GM18868 (cell line): Measurements from ENCODE around the gene NAGA.

ENCODE experiments used
- ATAC-seq: cut with Tn5 transposase; IDR thresholded peaks from one replicate; pipeline ENCODE4 v1.9.1; 2021; ENCODE audit warnings: mild to moderate bottlenecking, moderate library complexity; ENCODE audit not compliant: unreplicated experiment

The NAGA gene

DNA sequence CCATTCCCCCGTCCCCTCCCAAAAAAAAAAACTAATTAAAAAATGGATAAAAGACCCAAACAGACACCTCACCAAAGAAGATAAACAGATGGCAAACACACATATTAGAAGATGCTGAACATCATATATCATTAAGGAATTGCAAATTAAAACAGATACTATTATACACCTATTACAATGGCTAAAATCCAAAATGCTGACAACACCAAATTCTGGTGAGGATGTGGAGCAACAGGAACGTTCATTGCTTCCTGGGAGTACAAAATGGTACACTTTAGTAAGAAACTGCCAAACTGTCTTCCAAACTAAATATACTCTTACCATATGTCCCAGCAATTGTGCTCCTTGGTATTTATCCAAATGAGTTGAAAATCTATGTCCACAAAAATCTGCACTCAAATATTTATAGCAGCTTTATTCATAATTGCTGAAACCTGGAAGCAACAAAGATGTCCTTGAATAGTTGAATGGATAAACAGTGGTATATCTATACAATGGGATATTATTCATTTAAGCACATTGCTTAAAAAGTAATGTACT is 19.9 kb downstream of the NAGA start:
- ATAC-seq: no peak

DNA sequence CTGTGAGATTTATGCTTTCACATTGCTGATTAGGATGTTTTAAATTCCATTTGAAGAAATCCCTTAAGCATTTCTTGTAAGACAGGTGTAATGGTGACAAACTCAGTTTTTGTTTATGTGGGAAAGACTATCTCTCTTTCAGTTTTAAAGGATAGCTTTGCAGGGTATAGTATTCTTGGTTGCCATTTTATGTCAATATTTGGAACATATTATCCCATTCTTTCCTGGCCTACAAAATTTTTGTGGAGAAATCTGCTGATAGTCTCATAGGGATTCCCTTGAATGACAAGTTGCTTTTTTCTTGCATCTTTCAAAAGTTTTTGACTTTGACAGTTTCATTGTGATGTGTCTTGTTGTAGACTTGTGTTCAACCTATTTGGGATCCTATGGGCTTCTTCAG is 28.8 kb downstream of the NAGA start:
- ATAC-seq: no peak

DNA sequence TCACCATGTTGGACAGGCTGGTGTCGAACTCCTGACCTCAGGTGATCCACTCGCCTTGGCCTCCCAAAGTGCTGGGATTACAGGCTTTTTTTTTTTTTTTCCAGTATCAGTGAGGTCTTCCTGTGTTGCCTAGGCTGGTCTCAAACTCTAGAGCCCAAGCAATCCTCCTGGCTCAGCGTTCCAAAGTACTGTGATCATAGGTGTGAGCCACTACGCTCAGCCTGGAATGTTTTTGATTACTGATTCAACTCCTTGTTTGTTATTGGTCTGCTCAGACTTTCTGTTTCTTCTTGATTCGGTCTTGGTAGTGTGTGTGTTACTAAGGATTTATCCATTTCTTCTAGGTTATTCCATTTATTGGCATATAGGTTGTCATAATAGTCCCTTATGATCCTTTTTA is 31.3 kb downstream of the NAGA start:
- no peak for ATAC-seq

DNA sequence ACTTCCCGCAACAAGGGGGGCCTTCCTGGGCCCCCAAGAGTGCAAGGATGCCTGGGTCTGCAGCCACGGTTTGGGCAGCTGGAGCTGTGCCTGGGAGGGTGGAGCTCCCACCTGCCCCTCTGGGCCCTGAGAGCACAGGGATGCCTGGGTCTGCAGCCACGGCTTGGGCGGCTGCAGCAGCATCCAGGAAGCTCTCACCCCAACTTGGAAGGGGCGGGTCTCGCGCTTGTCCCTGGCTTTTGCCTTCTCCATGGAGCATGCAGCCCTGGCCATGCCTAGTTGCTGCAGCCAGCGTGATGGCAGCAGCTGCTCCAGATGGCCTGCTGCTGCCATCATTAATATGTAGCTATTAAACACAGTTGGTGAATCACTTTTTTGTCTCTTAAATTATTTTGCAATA is 35.4 kb downstream of the NAGA start:
- no peak for ATAC-seq

DNA sequence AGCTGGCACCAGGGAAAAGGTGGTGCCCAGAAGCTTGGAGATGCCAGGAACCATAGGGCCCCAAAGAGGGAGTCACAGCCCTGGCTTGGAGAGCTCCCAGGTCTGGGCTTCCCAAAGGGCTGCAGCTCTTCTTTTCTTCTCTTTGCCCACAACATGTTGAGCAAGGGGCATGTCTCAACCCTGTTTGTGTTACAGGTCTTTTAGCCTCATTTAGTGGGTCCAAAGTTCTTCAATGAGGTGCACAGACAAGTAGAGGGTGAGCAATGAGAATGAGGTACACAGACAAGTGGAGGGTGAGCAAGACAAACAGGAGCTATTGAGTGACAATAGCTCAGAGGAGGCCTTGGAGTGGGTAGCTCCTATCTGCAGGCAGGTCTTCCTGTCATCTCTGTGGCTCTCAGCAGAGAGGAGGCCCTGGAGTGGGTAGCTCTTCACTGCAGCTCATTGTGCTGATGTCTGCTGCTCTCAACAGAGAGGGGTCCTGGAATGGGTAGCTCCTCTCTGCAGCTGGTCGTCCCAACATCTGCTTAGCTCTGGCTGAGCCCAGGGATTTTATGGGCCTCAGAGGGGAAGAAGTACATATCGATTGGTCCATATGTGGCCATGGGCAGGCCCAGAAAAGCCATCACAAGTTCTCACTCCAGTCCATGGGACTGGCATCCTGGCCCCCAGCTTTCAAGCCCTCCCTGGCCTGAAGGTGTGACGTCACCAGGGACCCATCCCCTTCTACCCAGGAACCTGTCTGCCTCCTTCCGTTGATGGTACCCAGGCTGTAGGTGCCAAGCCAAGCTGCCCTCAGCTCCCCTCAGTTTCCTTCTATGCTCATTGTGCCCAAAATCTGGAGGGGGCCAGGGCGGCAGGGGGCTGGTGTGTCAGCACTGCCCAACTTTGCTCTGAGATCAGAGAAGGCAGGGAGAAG is 37.1 kb downstream of the NAGA start:
- ATAC-seq: no peak

DNA sequence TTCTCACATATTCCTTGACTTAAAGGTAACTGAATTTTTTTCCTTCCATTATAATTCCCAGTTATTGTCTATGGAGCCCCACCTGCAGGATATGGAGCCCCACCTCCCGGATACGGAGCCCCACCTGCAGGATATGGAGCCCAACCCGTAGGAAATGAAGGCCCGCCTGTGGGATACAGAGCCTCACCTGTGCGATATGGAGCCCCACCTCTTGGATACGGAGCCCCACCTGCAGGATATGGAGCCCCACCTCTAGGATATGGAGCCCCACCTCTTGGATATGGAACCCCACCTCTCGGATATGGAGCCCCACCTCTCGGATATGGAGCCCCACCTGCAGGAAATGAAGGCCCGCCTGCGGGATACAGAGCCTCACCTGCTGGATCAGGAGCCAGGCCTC is 43.9 kb downstream of the NAGA start:
- no peak for ATAC-seq

DNA sequence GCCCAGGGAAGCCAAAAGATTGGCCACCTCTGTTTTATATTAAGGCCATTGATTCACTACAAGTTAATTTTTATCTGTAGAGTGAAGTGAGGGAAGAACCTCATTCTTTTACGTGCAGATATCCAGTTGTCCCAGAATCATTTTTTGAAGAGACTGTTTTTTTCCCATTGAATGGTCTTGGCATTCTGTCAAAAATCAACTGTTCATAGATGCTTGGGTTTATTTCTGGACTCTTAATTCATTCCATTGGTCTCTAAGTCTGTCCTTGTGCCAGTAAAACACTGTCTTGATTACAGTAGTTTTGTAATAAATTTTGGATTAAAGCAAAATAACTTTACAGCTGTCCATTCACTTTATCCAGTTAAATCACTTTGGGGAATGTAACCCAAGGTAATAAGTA is 45.2 kb downstream of the NAGA start:
- ATAC-seq: no peak

DNA sequence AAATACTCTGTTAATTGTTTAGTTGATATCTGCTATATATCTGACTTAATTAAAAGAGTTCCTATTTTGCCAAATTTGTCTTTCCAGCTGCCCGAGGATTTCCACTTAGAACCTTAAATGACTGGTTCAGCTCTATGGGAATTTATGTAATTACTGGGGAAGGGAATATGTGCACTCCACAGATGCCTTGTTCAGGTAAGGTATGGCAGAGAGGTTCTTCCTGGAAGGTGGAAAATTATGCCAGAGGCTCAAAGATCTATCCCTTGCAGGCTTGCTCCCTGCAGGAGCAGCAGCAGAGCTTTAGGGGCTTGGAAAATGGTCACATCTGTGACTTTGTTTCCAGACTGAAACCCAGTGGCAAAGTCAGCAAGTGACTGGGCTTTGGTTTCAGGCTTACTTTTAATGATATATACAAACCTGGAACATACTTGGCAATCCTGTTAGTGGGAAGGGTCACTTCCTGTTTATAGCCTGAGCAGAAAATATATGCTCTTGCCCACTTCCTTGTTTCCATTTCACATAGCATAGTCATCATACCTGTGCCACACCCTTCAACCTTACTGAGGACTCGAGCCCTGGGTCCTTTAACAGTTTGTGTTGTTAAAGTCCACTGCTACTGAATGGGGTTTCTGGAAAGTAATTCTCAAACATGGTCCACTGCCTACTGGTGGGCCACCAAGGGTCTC is 48.3 kb downstream of the NAGA start:
- ATAC-seq: no peak

DNA sequence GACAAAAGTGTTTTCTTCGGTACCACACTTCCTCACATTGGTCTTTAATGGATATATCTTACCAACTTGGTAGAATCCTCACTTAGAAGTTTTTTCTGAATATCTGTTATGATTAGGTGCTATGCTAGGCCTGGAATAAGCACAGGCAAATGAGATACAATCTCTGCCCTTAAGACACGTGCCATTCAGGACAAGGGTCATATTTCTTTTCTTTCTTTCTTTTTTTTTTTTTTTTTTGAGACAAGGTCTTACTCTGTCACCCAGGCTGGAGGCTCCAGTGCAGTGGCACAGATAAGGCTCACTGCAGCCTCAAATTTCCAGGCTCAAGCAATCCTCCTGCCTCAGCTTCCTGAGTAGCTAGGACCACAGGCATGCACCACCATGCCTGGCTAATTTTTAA is 49.0 kb downstream of the NAGA start:
- ATAC-seq: no peak

DNA sequence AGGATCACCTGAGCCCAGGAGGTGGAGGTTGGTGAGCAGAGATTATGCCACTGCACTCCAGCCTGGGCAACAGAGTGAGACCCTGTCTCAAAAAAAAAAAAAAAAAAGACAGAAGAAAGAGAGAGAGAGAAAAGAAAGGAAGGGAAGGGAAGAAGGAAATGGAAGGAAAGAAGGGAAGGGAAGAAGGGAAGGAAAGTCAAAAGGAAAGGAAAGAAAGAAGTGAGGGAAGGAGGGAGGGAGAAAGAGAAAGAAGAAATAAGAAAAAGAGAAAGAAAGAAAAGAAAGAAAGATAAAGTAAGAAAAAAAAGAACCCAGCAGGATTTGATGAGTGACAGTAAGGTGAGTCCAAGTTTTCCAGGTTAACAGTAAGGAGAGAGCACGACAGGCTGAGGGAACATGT is 52.4 kb downstream of the NAGA start:
- no peak for ATAC-seq

DNA sequence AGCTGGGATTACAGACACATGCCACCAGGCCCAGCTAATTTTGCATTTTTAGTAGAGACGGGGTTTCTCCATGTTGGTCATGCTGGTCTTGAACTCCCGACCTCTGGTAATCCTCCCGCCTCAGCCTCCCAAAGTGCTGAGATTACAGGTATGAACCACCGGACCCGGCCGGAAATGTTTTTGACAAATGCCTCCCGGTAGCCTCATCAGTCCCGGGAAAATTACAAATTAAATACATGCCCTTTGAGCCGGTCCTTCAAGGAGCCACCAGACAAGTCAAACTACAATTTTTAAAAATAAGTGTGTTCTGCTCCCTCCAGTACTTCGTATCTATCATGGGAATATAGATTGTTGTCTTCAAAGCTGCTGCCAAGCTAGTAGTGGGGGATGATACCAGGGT is 54.5 kb downstream of the NAGA start:
- ATAC-seq: no peak

DNA sequence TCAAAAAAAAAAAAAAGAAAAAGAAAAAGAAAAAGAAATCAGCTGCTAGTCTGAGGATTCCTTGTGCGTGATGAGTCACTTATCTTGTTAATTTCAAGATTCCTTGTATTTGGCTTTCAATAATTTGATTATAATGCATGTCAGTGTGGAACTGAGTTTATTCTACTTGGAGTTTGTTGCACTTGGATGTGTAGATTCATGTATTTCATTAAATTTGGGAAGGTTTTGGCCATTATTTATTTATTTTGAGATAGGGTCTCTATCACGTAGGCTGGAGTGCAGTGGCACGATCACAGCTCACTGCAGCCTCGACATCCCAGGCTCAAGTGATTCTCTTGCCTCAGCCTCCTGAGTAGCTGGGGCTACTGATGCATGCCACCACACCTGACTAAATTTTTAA is 57.2 kb downstream of the NAGA start:
- no peak for ATAC-seq

DNA sequence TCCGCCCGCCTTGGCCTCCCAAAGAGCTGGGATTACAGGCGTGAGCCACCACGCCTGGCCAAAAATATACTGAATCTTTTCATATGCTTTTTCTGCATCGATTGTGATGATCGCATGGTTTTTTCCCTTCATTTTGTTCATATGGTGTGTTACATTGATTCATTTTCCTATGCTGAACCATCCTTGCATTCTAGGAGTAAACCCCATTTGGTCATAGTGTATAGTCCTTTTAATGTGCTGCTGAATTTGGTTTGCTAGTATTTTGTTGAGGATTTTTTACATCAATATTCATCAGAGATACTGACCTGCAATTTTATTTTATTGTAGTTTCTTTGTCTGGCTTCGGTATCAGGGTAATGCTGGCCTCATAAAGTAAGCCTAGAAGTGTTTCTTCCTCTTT is 59.8 kb downstream of the NAGA start:
- no peak for ATAC-seq
